Measurements from ENCODE around the gene COL15A1. TPM values are rescaled to one million over a fixed set of nuclear protein-coding genes. Genes with fewer than 3 reads are reported as not detected.
A peak's percentile ranks its signal among the peaks of the same experiment; 100 is the strongest.

COL15A1 gene
- total RNA-seq, 1 experiment from 2014 or later = not detected

- H3K4me1 Mint-ChIP-seq = peaks cover 7 to 10% of the 10 kb centered on the region in 2 experiments
- WGBS (ENCODE audit: extremely low coverage, insufficient read length, low lambda C conversion rate) = no CpG with 5 or more reads among the region's 6 CpGs
- Histone ChIP-seq H3K27ac (ENCODE audit: insufficient read length, low read depth, low read length) (no peak overlapping the region), H3K56ac (ENCODE audit: insufficient read length, low read depth, low read length) (no peak overlapping the region), H4K8ac (replicated peaks; ENCODE audit: insufficient read length, low read depth, low read length) (no peak overlapping the region), H3K18ac (ENCODE audit: insufficient read length, low read depth, low read length) (no peak overlapping the region), H3K9me3 (ENCODE audit: control insufficient read depth, low read depth, low read length) (no peaks in the 10 kb centered on the region), H3K4me2 (ENCODE audit: insufficient read depth, insufficient read length, low read length) (no peak overlapping the region), H3K9ac (ENCODE audit: extremely low read depth, insufficient read length, low read length) (no peak overlapping the region), H2AK5ac (ENCODE audit: insufficient read length, low read length) (no peak overlapping the region), H3K14ac (ENCODE audit: insufficient read depth, low read length) (no peak overlapping the region), H4K5ac (ENCODE audit: insufficient read length, low read depth, low read length) (no peak overlapping the region), H3K4ac (ENCODE audit: low read depth, low read length) (no peak overlapping the region), H2BK120ac (ENCODE audit: low read depth, low read length, poor library complexity, severe bottlenecking) (no peak overlapping the region), H4K20me1 (ENCODE audit: control insufficient read depth, insufficient read depth, insufficient read length) (no peaks in the 10 kb centered on the region), H2BK5ac (ENCODE audit: insufficient read length, low read length) (no peak overlapping the region), H3K23me2 (ENCODE audit: insufficient read length, low read depth, low read length, poor library complexity, severe bottlenecking) (no peaks in the 10 kb centered on the region), H2BK15ac (ENCODE audit: low read depth, low read length) (no peak overlapping the region), H4K91ac (ENCODE audit: insufficient read length, low read depth, low read length) (no peak overlapping the region), H3T11ph (ENCODE audit: low read length) (no peak overlapping the region), H3K79me2 (ENCODE audit: insufficient read depth, low read length) (no peaks in the 10 kb centered on the region), H3K4me1 (ENCODE audit: insufficient read depth, low read length) (peaks cover 3% of the 10 kb centered on the region; the same call in 1 of the 2 replicates), H3K27me3 (ENCODE audit: insufficient read depth, low read length) (no peaks in the 10 kb centered on the region), H2BK12ac (ENCODE audit: insufficient read length, low read depth, low read length) (no peak overlapping the region), H3K79me1 (ENCODE audit: insufficient read depth, low read depth, low read length, poor library complexity, severe bottlenecking) (no peaks in the 10 kb centered on the region), H2BK20ac (ENCODE audit: low read depth, low read length, poor library complexity, severe bottlenecking) (no peak overlapping the region), H2AFZ (ENCODE audit: low read length) (no peak overlapping the region), H3K23ac (ENCODE audit: insufficient read length, low read depth, low read length) (no peak overlapping the region)
- no peak for DNase-seq
- H3K4me3 Mint-ChIP-seq = no peak overlapping the region
- H3K36me3 Mint-ChIP-seq (ENCODE audit: insufficient read depth in 1 of 3, low read depth in 3 of 3) = no peaks in the 10 kb centered on the region; a peak in 1 of 7 replicates
- H3K27me3 Mint-ChIP-seq (ENCODE audit: low read depth) = no peaks in the 10 kb centered on the region; the same call in 1 of the 2 replicates
- no peak for TF ChIP-seq CTCF (conservative IDR thresholded peaks at IDR 0.05)
- H3K9me3 Mint-ChIP-seq = peaks cover 5% of the 10 kb centered on the region in 2 experiments; a peak in 3 of 5 replicates
- 0 out of 7 replicates have a peak overlapping the region, but pooled peaks of 1 of the 3 experiments have one; percentile 8 for H3K27ac Mint-ChIP-seq
These were observed 139.3 kb downstream of the COL15A1 start for GRCh38 chr9:99083051-99083450.
